Islet precursor cell (in vitro differentiated cells): ENCODE results near the gene LYPD3.
"Not testable (repeated sequence)": the region's sequence is repeated elsewhere in the genome, so short reads cannot be mapped to it uniquely, and the experiment has no call there.

Source experiments
- DNase-seq: peaks from one replicate; pipeline ENCODE4 v3.0.0-alpha.2; 2018

Gene LYPD3

GRCh38 chr19:43465468-43466120, at the start of gene LYPD3:
Gene LYPD3, minus strand, starts transcription at chr19:43465608. Its CDS starts 37 bp downstream, at chr19:43465571.
- peak; percentile 93 for DNase-seq

- not testable (repeated sequence) for DNase-seq
These were observed 47.0 kb upstream of the LYPD3 start for GRCh38 chr19:43512399-43512798.

GRCh38 chr19:43511324-43511723, 45.9 kb upstream of the LYPD3 start:
- DNase-seq: no peak

GRCh38 chr19:43510713-43511112, 45.3 kb upstream of the LYPD3 start:
- no peak for DNase-seq

- no peak for DNase-seq
These were observed 42.5 kb upstream of the LYPD3 start for GRCh38 chr19:43507880-43508279.

- DNase-seq: no peak
These were observed 41.2 kb upstream of the LYPD3 start for GRCh38 chr19:43506629-43507028.

- no peak for DNase-seq
These were observed 40.5 kb upstream of the LYPD3 start for GRCh38 chr19:43505941-43506340.

- no peak for DNase-seq
These were observed 39.7 kb upstream of the LYPD3 start for GRCh38 chr19:43505186-43505456.

GRCh38 chr19:43504426-43505185, 39.2 kb upstream of the LYPD3 start, which contains the start of gene PHLDB3:
Gene PHLDB3, minus strand, starts transcription at chr19:43504746. Its CDS starts 628 bp downstream, at chr19:43504118.
- peak; percentile 77 for DNase-seq

GRCh38 chr19:43503501-43504425, 38.4 kb upstream of the LYPD3 start:
- DNase-seq: peak; percentile 97

- no peak for DNase-seq
These were observed 37.1 kb upstream of the LYPD3 start for GRCh38 chr19:43502419-43502976.

GRCh38 chr19:43501661-43502418, 36.4 kb upstream of the LYPD3 start:
- DNase-seq: peak; percentile 64

GRCh38 chr19:43499042-43499441, 33.6 kb upstream of the LYPD3 start:
- DNase-seq: no peak

GRCh38 chr19:43498233-43498842, 32.9 kb upstream of the LYPD3 start:
- no peak for DNase-seq

- no peak for DNase-seq
These were observed 31.6 kb upstream of the LYPD3 start for GRCh38 chr19:43496960-43497359.

GRCh38 chr19:43495082-43495481, 29.7 kb upstream of the LYPD3 start:
- no peak for DNase-seq

GRCh38 chr19:43490759-43491158, 25.4 kb upstream of the LYPD3 start:
- no peak for DNase-seq

- DNase-seq: no peak
These were observed 24.7 kb upstream of the LYPD3 start for GRCh38 chr19:43489979-43490599.

GRCh38 chr19:43489310-43489709, 23.9 kb upstream of the LYPD3 start:
- DNase-seq: no peak

GRCh38 chr19:43488179-43488578, 22.8 kb upstream of the LYPD3 start:
- no peak for DNase-seq

GRCh38 chr19:43486412-43486811, 21.0 kb upstream of the LYPD3 start:
- DNase-seq: no peak
